AG09319 (cell line): Measurements from ENCODE around the gene ADAM23.

Experiments
- DNase-seq: peaks from one replicate; pipeline ENCODE4 v3.0.0-alpha.2; 2010; ENCODE audit warnings: low read depth; ENCODE audit errors: extremely low read depth
- TF ChIP-seq, protein P1 (sequence below): IDR thresholded peaks from 2 replicates; pipeline ENCODE4 v1.5.1; 2011; ENCODE audit warnings: low read depth, mild to moderate bottlenecking, inconsistent platforms, low read length, moderate library complexity

ADAM23 gene

GRCh38 chr2:206573793-206574192, 130.5 kb downstream of the ADAM23 start:
- no peak for DNase-seq
- TF ChIP-seq, protein P1, sequence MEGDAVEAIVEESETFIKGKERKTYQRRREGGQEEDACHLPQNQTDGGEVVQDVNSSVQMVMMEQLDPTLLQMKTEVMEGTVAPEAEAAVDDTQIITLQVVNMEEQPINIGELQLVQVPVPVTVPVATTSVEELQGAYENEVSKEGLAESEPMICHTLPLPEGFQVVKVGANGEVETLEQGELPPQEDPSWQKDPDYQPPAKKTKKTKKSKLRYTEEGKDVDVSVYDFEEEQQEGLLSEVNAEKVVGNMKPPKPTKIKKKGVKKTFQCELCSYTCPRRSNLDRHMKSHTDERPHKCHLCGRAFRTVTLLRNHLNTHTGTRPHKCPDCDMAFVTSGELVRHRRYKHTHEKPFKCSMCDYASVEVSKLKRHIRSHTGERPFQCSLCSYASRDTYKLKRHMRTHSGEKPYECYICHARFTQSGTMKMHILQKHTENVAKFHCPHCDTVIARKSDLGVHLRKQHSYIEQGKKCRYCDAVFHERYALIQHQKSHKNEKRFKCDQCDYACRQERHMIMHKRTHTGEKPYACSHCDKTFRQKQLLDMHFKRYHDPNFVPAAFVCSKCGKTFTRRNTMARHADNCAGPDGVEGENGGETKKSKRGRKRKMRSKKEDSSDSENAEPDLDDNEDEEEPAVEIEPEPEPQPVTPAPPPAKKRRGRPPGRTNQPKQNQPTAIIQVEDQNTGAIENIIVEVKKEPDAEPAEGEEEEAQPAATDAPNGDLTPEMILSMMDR, result no peak

GRCh38 chr2:206584323-206585116, 141.2 kb downstream of the ADAM23 start:
- no peak for DNase-seq
- TF ChIP-seq, protein P1, result no peak

DNA sequence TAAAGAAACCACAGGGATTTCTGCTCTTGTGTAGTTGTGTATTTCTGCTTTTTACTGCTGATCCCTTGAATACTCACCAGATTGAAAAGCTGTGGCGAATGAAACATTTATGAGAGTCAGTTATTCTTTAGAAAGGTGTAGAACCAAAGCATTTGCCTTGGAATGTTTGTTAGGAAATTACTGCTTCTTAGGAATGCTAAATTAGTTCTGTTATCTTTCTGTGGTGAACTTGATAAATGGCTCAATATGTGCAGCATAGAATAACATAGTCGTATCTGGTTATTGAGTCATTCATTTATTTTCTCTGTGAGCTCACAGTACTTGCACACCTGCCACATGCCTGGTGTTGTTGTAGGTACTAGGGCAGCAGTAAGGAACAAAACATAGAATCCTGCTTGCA, 142.0 kb downstream of the ADAM23 start:
- TF ChIP-seq, protein P1, result no peak
- no peak for DNase-seq

- no peak for DNase-seq
- TF ChIP-seq, protein P1, result no peak
Measured at GRCh38 chr2:206586609-206587008, 143.3 kb downstream of the ADAM23 start.

DNA sequence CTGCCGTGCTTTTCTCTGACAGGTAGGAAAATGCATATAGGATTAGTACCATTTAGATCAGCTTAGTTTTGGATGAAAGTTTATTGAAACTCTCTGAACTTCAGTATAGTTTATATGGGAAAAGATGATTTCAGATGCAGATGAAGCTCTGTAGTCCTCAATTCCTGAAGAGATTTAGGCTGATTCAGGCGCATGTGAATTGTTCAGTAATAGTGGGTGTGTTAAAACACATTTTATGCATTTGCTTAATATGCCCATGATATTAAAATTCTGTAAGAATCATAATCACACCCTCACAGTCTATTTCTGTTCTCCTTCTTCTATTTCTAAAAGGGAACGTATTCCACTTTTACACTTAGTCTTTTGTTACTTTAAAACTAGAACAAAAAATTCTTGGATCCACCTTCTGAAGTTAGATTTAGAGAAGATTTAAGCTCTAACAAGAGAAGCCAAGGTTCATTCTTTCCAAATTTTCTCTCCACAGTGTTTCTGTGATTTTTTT, 154.4 kb downstream of the ADAM23 start:
- TF ChIP-seq, protein P1, result no peak
- DNase-seq, result no peak

DNA sequence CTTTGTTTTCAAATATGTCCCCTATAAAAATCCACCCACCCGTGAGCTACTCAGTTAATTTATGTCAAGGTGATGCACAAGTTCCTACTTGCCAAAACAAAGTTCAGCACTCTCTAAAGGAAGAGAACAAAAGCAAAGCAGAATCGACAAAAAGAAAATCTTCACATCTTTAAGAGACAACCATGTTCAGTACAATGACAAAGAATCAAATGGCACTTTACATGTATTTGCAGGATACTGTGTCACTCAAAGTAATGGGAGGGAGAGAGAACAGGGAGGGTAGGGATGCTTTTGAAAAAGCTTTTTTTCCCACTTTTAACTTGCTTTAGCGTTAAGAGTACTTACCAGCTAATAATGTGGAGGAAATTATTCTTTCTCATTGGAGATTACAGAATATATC, 159.9 kb downstream of the ADAM23 start:
- TF ChIP-seq, protein P1, result no peak
- no peak for DNase-seq

DNA sequence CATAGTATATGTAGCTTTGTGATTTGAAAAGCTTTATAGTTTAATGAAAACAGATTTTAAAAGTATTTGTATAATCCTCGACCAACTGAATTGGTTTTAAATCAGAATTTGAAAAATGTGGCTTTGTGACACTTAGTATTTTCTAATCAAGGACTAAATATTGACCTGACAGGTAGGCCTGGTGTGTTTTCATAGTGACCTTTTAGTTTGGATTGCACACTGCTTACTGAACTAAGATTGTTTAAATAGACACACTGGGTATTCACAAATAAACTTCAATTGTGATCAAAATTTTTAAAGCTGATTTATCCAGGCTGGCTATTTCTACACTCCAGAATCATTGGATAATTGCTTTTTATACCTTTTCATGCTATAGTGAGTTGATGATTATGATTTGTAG, 167.1 kb downstream of the ADAM23 start:
- TF ChIP-seq, protein P1, result no peak
- DNase-seq, result no peak
